ENCODE data around the gene MMP28. TPM values are rescaled to one million over a fixed set of nuclear protein-coding genes. Genes with fewer than 3 reads are reported as not detected.

MMP28 gene
- total RNA-seq, 1 experiment from 2014 or later, result 2.8 TPM

GRCh38 chr17:35750526-35751395, 44.7 kb downstream of the MMP28 start:
- Histone ChIP-seq H3K27me3 (ENCODE audit: insufficient read depth, low read depth) (peaks cover 13% of the 10 kb centered on the region), H3K79me2 (ENCODE audit: low read depth) (no peaks in the 10 kb centered on the region), H3K4me1 (replicated peaks; ENCODE audit: insufficient read depth) (no peaks in the 10 kb centered on the region), H3K36me3 (ENCODE audit: low read depth) (no peaks in the 10 kb centered on the region), H3F3A (ENCODE audit: insufficient read depth, low read depth) (no peaks in the 10 kb centered on the region), H3K27ac (no peak overlapping the region), H3K4me3 (no peak overlapping the region), H2AFZ (no peak overlapping the region), H3K9me3 (ENCODE audit: insufficient read depth, low read depth) (no peaks in the 10 kb centered on the region), H4K20me1 (ENCODE audit: insufficient read depth) (no peaks in the 10 kb centered on the region), H3K4me2 (no peak overlapping the region), H3K9me2 (ENCODE audit: insufficient read depth) (no peaks in the 10 kb centered on the region)
- ChIA-PET CTCF (no interaction called here), POLR2A (ENCODE audit: unreplicated experiment) (interaction anchor here (0.9 kb wide), 1 partner anchor 789 kb away, joined by 17 read pairs; no protein-coding TSS in a partner anchor)
- TF ChIP-seq EZH2 (IDR thresholded peaks at IDR 0.05; ENCODE audit: low read depth), result no peak
- TF ChIP-seq CTCF (conservative IDR thresholded peaks at IDR 0.05), result no peak
- no TSS peak for BruUV-seq (replicated peaks)
- DNase-seq, result no peak
- intact Hi-C loops (cut with micrococcal nuclease; ENCODE audit: unreplicated experiment), result no loop called here

- TF ChIP-seq EZH2 (IDR thresholded peaks at IDR 0.05; ENCODE audit: low read depth) (no peak), CTCF (conservative IDR thresholded peaks at IDR 0.05) (no peak)
- POLR2A ChIA-PET (ENCODE audit: unreplicated experiment), result interaction anchor here (0.5 kb wide), 1 partner anchor 91 kb away, joined by 10 read pairs; no protein-coding TSS in a partner anchor
- H3K27me3 ChIP-seq (ENCODE audit: insufficient read depth, low read depth), result peaks cover 22% of the 10 kb centered on the region
- no peaks in the 10 kb centered on the region for H3K9me2 ChIP-seq (ENCODE audit: insufficient read depth)
- H3K27ac ChIP-seq, result no peak overlapping the region
- no peak overlapping the region for H3K4me3 ChIP-seq
- no peaks in the 10 kb centered on the region for H3F3A ChIP-seq (ENCODE audit: insufficient read depth, low read depth)
- no peak for DNase-seq
- H2AFZ ChIP-seq, result no peak overlapping the region
- no TSS peak for BruUV-seq (replicated peaks)
- no peak overlapping the region for H3K4me2 ChIP-seq
- no peaks in the 10 kb centered on the region for H3K79me2 ChIP-seq (ENCODE audit: low read depth)
- H3K36me3 ChIP-seq (ENCODE audit: low read depth), result no peaks in the 10 kb centered on the region
- no peaks in the 10 kb centered on the region for H3K4me1 ChIP-seq (replicated peaks; ENCODE audit: insufficient read depth)
- no peaks in the 10 kb centered on the region for H4K20me1 ChIP-seq (ENCODE audit: insufficient read depth)
- CTCF ChIA-PET, result no interaction called here
- intact Hi-C loops (cut with micrococcal nuclease; ENCODE audit: unreplicated experiment), result loop anchor here (5.0 to 10.0 kb wide), 4 partner anchors 192 to 615 kb away; partner anchors contain the start of gene SLFN12L
- H3K9me3 ChIP-seq (ENCODE audit: insufficient read depth, low read depth), result no peaks in the 10 kb centered on the region
Measured at GRCh38 chr17:35749560-35750412, 45.7 kb downstream of the MMP28 start.

- H2AFZ ChIP-seq, result no peak overlapping the region
- BruUV-seq (replicated peaks), result no TSS peak
- DNase-seq, result no peak
- POLR2A ChIA-PET (ENCODE audit: unreplicated experiment), result no interaction called here
- no peaks in the 10 kb centered on the region for H3K79me2 ChIP-seq (ENCODE audit: low read depth)
- no peaks in the 10 kb centered on the region for H3K36me3 ChIP-seq (ENCODE audit: low read depth)
- H3F3A ChIP-seq (ENCODE audit: insufficient read depth, low read depth), result no peaks in the 10 kb centered on the region
- TF ChIP-seq EZH2 (IDR thresholded peaks at IDR 0.05; ENCODE audit: low read depth), result no peak
- TF ChIP-seq CTCF (conservative IDR thresholded peaks at IDR 0.05), result no peak
- H4K20me1 ChIP-seq (ENCODE audit: insufficient read depth), result no peaks in the 10 kb centered on the region
- peaks cover 30% of the 10 kb centered on the region for H3K27me3 ChIP-seq (ENCODE audit: insufficient read depth, low read depth)
- H3K9me2 ChIP-seq (ENCODE audit: insufficient read depth), result no peaks in the 10 kb centered on the region
- CTCF ChIA-PET, result no interaction called here
- no peaks in the 10 kb centered on the region for H3K4me1 ChIP-seq (replicated peaks; ENCODE audit: insufficient read depth)
- H3K27ac ChIP-seq, result no peak overlapping the region
- H3K4me3 ChIP-seq, result no peak overlapping the region
- H3K9me3 ChIP-seq (ENCODE audit: insufficient read depth, low read depth), result no peaks in the 10 kb centered on the region
- no peak overlapping the region for H3K4me2 ChIP-seq
- intact Hi-C loops (cut with micrococcal nuclease; ENCODE audit: unreplicated experiment), result loop anchor here (5.0 to 10.0 kb wide), 4 partner anchors 192 to 614 kb away; partner anchors contain the start of gene SLFN12L
Measured at GRCh38 chr17:35748979-35749378, 46.5 kb downstream of the MMP28 start.
